Effector memory CD4-positive, alpha-beta T cell (primary cell): Measurements from ENCODE around the gene CLDN7.

Experiments used
- DNase-seq, 3 donors: peaks; one replicate each; pipeline ENCODE4 v3.0.0-alpha.2; 2020
- H3K27ac ChIP-seq: 2 replicates; pipeline ENCODE4 v1.7.0; 2013; ENCODE audit warnings: mild to moderate bottlenecking, low read length, moderate library complexity; ENCODE audit not compliant: insufficient read depth, poor library complexity, severe bottlenecking
- H3K27me3 ChIP-seq: replicated peaks from 2 replicates; pipeline ENCODE4 v1.7.0; 2013; ENCODE audit warnings: mild to moderate bottlenecking, low read length; ENCODE audit not compliant: insufficient read depth, control insufficient read depth, poor library complexity, severe bottlenecking
- H3K36me3 ChIP-seq: 2 replicates; pipeline ENCODE4 v1.7.0; 2013; ENCODE audit warnings: mild to moderate bottlenecking, low read length, moderate library complexity; ENCODE audit not compliant: control insufficient read depth, insufficient read depth
- H3K4me1 ChIP-seq: 2 replicates; pipeline ENCODE4 v1.7.0; 2013; ENCODE audit warnings: low read length, mild to moderate bottlenecking; ENCODE audit not compliant: control insufficient read depth, insufficient read depth, poor library complexity, severe bottlenecking
- H3K4me3 ChIP-seq: 2 replicates; pipeline ENCODE4 v1.7.0; 2013; ENCODE audit warnings: low read length, low read depth, mild to moderate bottlenecking; ENCODE audit not compliant: insufficient read depth, poor library complexity, severe bottlenecking
- H3K9me3 ChIP-seq: 2 replicates; pipeline ENCODE4 v1.7.0; 2013; ENCODE audit warnings: mild to moderate bottlenecking, low read length, moderate library complexity; ENCODE audit not compliant: control insufficient read depth

The CLDN7 gene

GRCh38 chr17:7237266-7237760 lies 25.0 kb downstream of the CLDN7 start:
- H3K4me1 ChIP-seq: peaks cover 40% of the 10 kb centered on the region
- peak overlapping the region; percentile 95 for H3K4me3 ChIP-seq
- H3K9me3 ChIP-seq: no peaks in the 10 kb centered on the region
- H3K27ac ChIP-seq: peak overlapping the region; percentile 89
- H3K27me3 ChIP-seq: no peaks in the 10 kb centered on the region
- no peak for DNase-seq
- H3K36me3 ChIP-seq: peaks cover 21% of the 10 kb centered on the region

- no peaks in the 10 kb centered on the region for H3K9me3 ChIP-seq
- no peak for DNase-seq
- peak overlapping the region; percentile 89 for H3K27ac ChIP-seq
- H3K27me3 ChIP-seq: no peaks in the 10 kb centered on the region
- no peak overlapping the region for H3K4me3 ChIP-seq
- peaks cover 21% of the 10 kb centered on the region for H3K36me3 ChIP-seq
- peaks cover 40% of the 10 kb centered on the region for H3K4me1 ChIP-seq
Measured at GRCh38 chr17:7236808-7237207, 25.5 kb downstream of the CLDN7 start.

- Histone ChIP-seq H3K27ac (no peak overlapping the region), H3K27me3 (no peaks in the 10 kb centered on the region), H3K4me1 (peaks cover 32% of the 10 kb centered on the region), H3K4me3 (no peak overlapping the region), H3K36me3 (peaks cover 21% of the 10 kb centered on the region), H3K9me3 (no peaks in the 10 kb centered on the region)
- no peak for DNase-seq
Measured at GRCh38 chr17:7235693-7236665, 26.3 kb downstream of the CLDN7 start.

- DNase-seq: peak; percentile 89 to 95 (median 90)
- peaks cover 21% of the 10 kb centered on the region for H3K4me1 ChIP-seq
- no peaks in the 10 kb centered on the region for H3K27me3 ChIP-seq
- H3K36me3 ChIP-seq: peaks cover 25% of the 10 kb centered on the region
- H3K27ac ChIP-seq: peak within 1 kb of the TSS; percentile 78
- H3K4me3 ChIP-seq: peak within 1 kb of the TSS; percentile 76
- no peaks in the 10 kb centered on the region for H3K9me3 ChIP-seq
Measured at GRCh38 chr17:7234083-7234951, 28.0 kb downstream of the CLDN7 start, which contains the start of gene DVL2. TSS of gene DVL2 (minus strand) at chr17:7234517. CDS start at chr17:7234262, 255 bp downstream.

GRCh38 chr17:7233701-7234082 lies 28.6 kb downstream of the CLDN7 start:
- Histone ChIP-seq H3K27me3 (no peaks in the 10 kb centered on the region), H3K27ac (peak overlapping the region; percentile 78), H3K9me3 (no peaks in the 10 kb centered on the region), H3K36me3 (peaks cover 32% of the 10 kb centered on the region), H3K4me3 (peak overlapping the region; percentile 76), H3K4me1 (peaks cover 21% of the 10 kb centered on the region)
- DNase-seq: no peak

GRCh38 chr17:7232114-7232513 lies 30.2 kb downstream of the CLDN7 start:
- no peak overlapping the region for H3K4me3 ChIP-seq
- peaks cover 14% of the 10 kb centered on the region for H3K4me1 ChIP-seq
- H3K27me3 ChIP-seq: no peaks in the 10 kb centered on the region
- no peak for DNase-seq
- peaks cover 42% of the 10 kb centered on the region for H3K36me3 ChIP-seq
- no peak overlapping the region for H3K27ac ChIP-seq
- no peaks in the 10 kb centered on the region for H3K9me3 ChIP-seq

- no peak for DNase-seq
- H3K4me3 ChIP-seq: no peak overlapping the region
- no peak overlapping the region for H3K27ac ChIP-seq
- no peaks in the 10 kb centered on the region for H3K9me3 ChIP-seq
- peaks cover 50% of the 10 kb centered on the region for H3K36me3 ChIP-seq
- peaks cover 6% of the 10 kb centered on the region for H3K4me1 ChIP-seq
- H3K27me3 ChIP-seq: no peaks in the 10 kb centered on the region
Measured at GRCh38 chr17:7229504-7229903, 32.8 kb downstream of the CLDN7 start.

GRCh38 chr17:7228920-7229319 lies 33.4 kb downstream of the CLDN7 start:
- Histone ChIP-seq H3K27ac (no peak overlapping the region), H3K4me3 (no peak overlapping the region), H3K4me1 (peaks cover 5% of the 10 kb centered on the region), H3K27me3 (no peaks in the 10 kb centered on the region), H3K36me3 (peaks cover 54% of the 10 kb centered on the region), H3K9me3 (no peaks in the 10 kb centered on the region)
- DNase-seq: no peak

GRCh38 chr17:7226721-7227710 lies 35.3 kb downstream of the CLDN7 start:
- Histone ChIP-seq H3K27me3 (no peaks in the 10 kb centered on the region), H3K36me3 (peaks cover 71% of the 10 kb centered on the region), H3K9me3 (no peaks in the 10 kb centered on the region), H3K27ac (no peak overlapping the region), H3K4me1 (no peaks in the 10 kb centered on the region), H3K4me3 (no peak overlapping the region)
- DNase-seq: no peak
